SK-N-SH treated with all-trans-retinoic acid at 6 μM for 48 hours (cell line): ENCODE data around the gene GPRASP3.

Experiments
- ATAC-seq: fragments of 200-7000 bp; cut with Tn5 transposase; 3 replicates; pipeline ENCODE4 v1.9.1; 2020; ENCODE audit warnings: mild to moderate bottlenecking, moderate library complexity
- ARNTL ChIP-seq: fragments of 450-650 bp; formaldehyde crosslinking; IDR thresholded peaks from 2 replicates; pipeline ENCODE4 v1.5.0; 2020; ENCODE audit warnings: low read depth, mild to moderate bottlenecking, moderate library complexity, borderline replicate concordance
- BACH2 ChIP-seq: fragments of 250-450 bp; sonication (Bioruptor Pico); IDR thresholded peaks from 2 replicates; pipeline ENCODE4 v1.9.0; 2021; ENCODE audit warnings: mild to moderate bottlenecking, borderline replicate concordance
- CREB5 ChIP-seq: fragments of 250-450 bp; sonication (Bioruptor Pico); IDR thresholded peaks from 2 replicates; pipeline ENCODE4 v1.5.1; 2020; ENCODE audit warnings: low read depth, mild to moderate bottlenecking, moderate library complexity
- CSRNP3 ChIP-seq: fragments of 250-450 bp; sonication (Bioruptor Pico); IDR thresholded peaks from 2 replicates; pipeline ENCODE4 v1.5.1; 2021; ENCODE audit warnings: mild to moderate bottlenecking, moderate library complexity
- ESRRG ChIP-seq: fragments of 250-450 bp; sonication (Bioruptor Pico); IDR thresholded peaks from 2 replicates; pipeline ENCODE4 v1.6.1; 2021; ENCODE audit warnings: mild to moderate bottlenecking
- GLIS3 ChIP-seq: fragments of 250-450 bp; sonication (Bioruptor Pico); IDR thresholded peaks from 2 replicates; pipeline ENCODE4 v1.5.0; 2020; ENCODE audit warnings: mild to moderate bottlenecking, moderate library complexity
- ISL1 ChIP-seq: fragments of 250-450 bp; sonication (Bioruptor Pico); IDR thresholded peaks from 2 replicates; pipeline ENCODE4 v2.1.2; 2022; ENCODE audit warnings: mild to moderate bottlenecking, moderate library complexity
- OSR1 ChIP-seq: fragments of 250-450 bp; sonication (Bioruptor Pico); IDR thresholded peaks from 2 replicates; pipeline ENCODE4 v1.8.0; 2022; ENCODE audit warnings: moderate library complexity, mild to moderate bottlenecking, inconsistent platforms
- PATZ1 ChIP-seq: fragments of 250-450 bp; sonication (Bioruptor Pico); IDR thresholded peaks from 2 replicates; pipeline ENCODE4 v1.8.0; 2020; ENCODE audit warnings: mild to moderate bottlenecking, moderate library complexity, borderline replicate concordance
- POU6F1 ChIP-seq: fragments of 250-450 bp; sonication (Bioruptor Pico); IDR thresholded peaks from 2 replicates; pipeline ENCODE4 v1.8.0; 2021; ENCODE audit warnings: low read depth, mild to moderate bottlenecking, moderate library complexity, borderline replicate concordance
- PPARA ChIP-seq: fragments of 250-450 bp; sonication (Bioruptor Pico); IDR thresholded peaks from 2 replicates; pipeline ENCODE4 v1.5.0; 2020; ENCODE audit warnings: mild to moderate bottlenecking, borderline replicate concordance
- RARB ChIP-seq: fragments of 250-450 bp; sonication (Bioruptor Pico); IDR thresholded peaks from 2 replicates; pipeline ENCODE4 v1.8.0; 2021; ENCODE audit warnings: mild to moderate bottlenecking, moderate library complexity
- SNAI2 ChIP-seq: fragments of 250-450 bp; sonication (Bioruptor Pico); IDR thresholded peaks from 2 replicates; pipeline ENCODE4 v1.5.0; 2020; ENCODE audit warnings: mild to moderate bottlenecking, moderate library complexity
- TCF4 ChIP-seq: fragments of 250-450 bp; sonication (Bioruptor Pico); IDR thresholded peaks from 2 replicates; pipeline ENCODE4 v1.8.0; 2021; ENCODE audit warnings: mild to moderate bottlenecking, moderate library complexity, borderline replicate concordance
- TOX ChIP-seq: fragments of 250-450 bp; sonication (Bioruptor Pico); IDR thresholded peaks from 2 replicates; pipeline ENCODE4 v1.8.0; 2021; ENCODE audit warnings: mild to moderate bottlenecking, moderate library complexity, borderline replicate concordance
- TSHZ2 ChIP-seq: fragments of 250-450 bp; sonication (Bioruptor Pico); IDR thresholded peaks from 2 replicates; pipeline ENCODE4 v1.5.0; 2020; ENCODE audit warnings: mild to moderate bottlenecking, moderate library complexity
- ZFP3 ChIP-seq: fragments of 250-450 bp; sonication (Bioruptor Pico); IDR thresholded peaks from 2 replicates; pipeline ENCODE4 v1.5.0; 2020; ENCODE audit warnings: mild to moderate bottlenecking, moderate library complexity
- ZNF565 ChIP-seq: fragments of 450-650 bp; formaldehyde crosslinking; conservative IDR thresholded peaks from 2 replicates; pipeline ENCODE4 v1.5.0; 2020; ENCODE audit warnings: low read depth, mild to moderate bottlenecking, moderate library complexity
- ZNF8 ChIP-seq: fragments of 450-650 bp; formaldehyde crosslinking; IDR thresholded peaks from 2 replicates; pipeline ENCODE4 v1.5.0; 2020; ENCODE audit warnings: mild to moderate bottlenecking, moderate library complexity

The GPRASP3 gene

GRCh38 chrX:102684772-102685520 lies 35.6 kb upstream of the GPRASP3 start:
- TF ChIP-seq ZNF8 (no peak), ISL1 (CRISPR knock-in tag) (no peak), GLIS3 (CRISPR knock-in tag) (no peak)
- no peak for ATAC-seq

GRCh38 chrX:102694749-102695148 lies 25.8 kb upstream of the GPRASP3 start:
- ATAC-seq = no peak
- TF ChIP-seq PATZ1 (no peak), CSRNP3 (CRISPR knock-in tag) (no peak), ESRRG (CRISPR knock-in tag) (no peak), PPARA (CRISPR knock-in tag) (no peak), TOX (CRISPR knock-in tag) (no peak), BACH2 (CRISPR knock-in tag) (no peak), SNAI2 (no peak), CREB5 (no peak), OSR1 (CRISPR knock-in tag) (no peak), ISL1 (CRISPR knock-in tag) (no peak), POU6F1 (no peak), RARB (CRISPR knock-in tag) (no peak), ARNTL (CRISPR knock-in tag) (no peak), ZNF565 (no peak), ZFP3 (CRISPR knock-in tag) (no peak), TSHZ2 (no peak)

GRCh38 chrX:102696306-102696705 lies 24.2 kb upstream of the GPRASP3 start:
- no peak for TF ChIP-seq ESRRG (CRISPR knock-in tag)
- no peak for TF ChIP-seq ARNTL (CRISPR knock-in tag)
- no peak for TF ChIP-seq ZNF8
- TF ChIP-seq TCF4 (CRISPR knock-in tag) = no peak
- no peak for ATAC-seq

GRCh38 chrX:102697494-102697893 lies 23.0 kb upstream of the GPRASP3 start:
- no peak for TF ChIP-seq ZNF565
- TF ChIP-seq ISL1 (CRISPR knock-in tag) = no peak
- TF ChIP-seq ZFP3 (CRISPR knock-in tag) = no peak
- TF ChIP-seq CREB5 = 0 out of 2 replicates have a peak, but pooled peaks have one; percentile 14
- TF ChIP-seq, all 23 proteins: peak for 1
- ATAC-seq = no peak
